Activated CD8-positive, alpha-beta T cell treated with anti-CD3 and anti-CD28 coated beads for 36 hours (primary cell): ENCODE data around the gene KRTAP4-8. TPM values are rescaled to one million over a fixed set of nuclear protein-coding genes. Genes with fewer than 3 reads are reported as not detected.

Experiments
- ATAC-seq: fragments of 200-7000 bp; cut with Tn5 transposase; one replicate; pipeline ENCODE4 v1.10.0; 2021; ENCODE audit warnings: mild to moderate bottlenecking, moderate library complexity
- CTCF ChIA-PET: fragments of 350-600 bp; sonication (Branson Sonifier 250); formaldehyde crosslinking; loops from one replicate; lab custom pipeline; 2021; ENCODE audit warnings: antibody characterized with exemption; lab: Charles Lee
- POLR2A ChIA-PET: fragments of 350-600 bp; sonication (Branson Sonifier 250); formaldehyde crosslinking; loops from one replicate; lab custom pipeline; 2021; ENCODE audit warnings: antibody characterized with exemption; lab: Charles Lee
- DNase-seq: peaks from one replicate; pipeline ENCODE4 v3.0.0-alpha.2; 2020
- H3K27ac Mint-ChIP-seq: one replicate; pipeline ENCODE4 v1.8.0; 2021; ENCODE audit warnings: mild to moderate bottlenecking, mixed read lengths
- H3K27me3 Mint-ChIP-seq: one replicate; pipeline ENCODE4 v1.8.0; 2021; ENCODE audit warnings: mixed read lengths
- H3K36me3 Mint-ChIP-seq: one replicate; pipeline ENCODE4 v1.8.0; 2021; ENCODE audit warnings: low read depth, mixed read lengths
- H3K4me1 Mint-ChIP-seq: one replicate; pipeline ENCODE4 v1.8.0; 2021; ENCODE audit warnings: low read depth, mixed read lengths
- H3K4me3 Mint-ChIP-seq: one replicate; pipeline ENCODE4 v1.8.0; 2021; ENCODE audit warnings: mild to moderate bottlenecking, moderate library complexity, mixed read lengths
- H3K9me3 Mint-ChIP-seq: one replicate; pipeline ENCODE4 v1.8.0; 2021; ENCODE audit warnings: mixed read lengths
- intact Hi-C: fragments of 100-400 bp; cut with micrococcal nuclease; formaldehyde crosslinking; loops from one replicate; pipeline ENCODE4 v1.10.0; 2022
- total RNA-seq, 2 experiments: library from RNA; stranded (reverse); gene quantifications; one replicate each; pipeline ENCODE4 v1.2.3, GENCODE V29; 2021
- TF ChIP-seq, protein P1 (sequence below): fragments of 200-600 bp; IDR thresholded peaks from one replicate; pipeline ENCODE4 v1.8.0; 2022; ENCODE audit warnings: antibody characterized with exemption, mild to moderate bottlenecking

The KRTAP4-8 gene
- total RNA-seq, 2 experiments from 2014 or later: not detected

DNA sequence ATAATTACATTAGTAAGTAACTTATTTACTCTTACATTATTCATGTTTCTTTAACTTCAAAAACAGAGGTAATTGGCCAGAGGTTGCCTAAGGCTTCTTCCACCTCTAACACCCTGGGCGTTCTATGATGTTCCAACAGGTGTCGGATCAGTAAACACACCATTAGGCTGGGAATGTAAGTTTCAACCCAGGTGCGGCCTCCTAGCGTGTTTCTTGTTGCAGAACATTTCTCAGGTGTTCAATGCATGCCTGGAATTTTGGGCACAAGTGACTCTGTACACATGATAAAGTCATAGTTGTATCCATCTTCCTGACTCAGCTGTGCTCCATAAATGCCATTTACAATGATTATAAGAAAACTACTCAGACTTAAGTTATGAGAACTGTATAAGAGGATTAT, 43.9 kb downstream of the KRTAP4-8 start:
- no peaks in the 10 kb centered on the region for H3K9me3 Mint-ChIP-seq
- intact Hi-C loops: no loop called here
- ATAC-seq: no peak

DNA sequence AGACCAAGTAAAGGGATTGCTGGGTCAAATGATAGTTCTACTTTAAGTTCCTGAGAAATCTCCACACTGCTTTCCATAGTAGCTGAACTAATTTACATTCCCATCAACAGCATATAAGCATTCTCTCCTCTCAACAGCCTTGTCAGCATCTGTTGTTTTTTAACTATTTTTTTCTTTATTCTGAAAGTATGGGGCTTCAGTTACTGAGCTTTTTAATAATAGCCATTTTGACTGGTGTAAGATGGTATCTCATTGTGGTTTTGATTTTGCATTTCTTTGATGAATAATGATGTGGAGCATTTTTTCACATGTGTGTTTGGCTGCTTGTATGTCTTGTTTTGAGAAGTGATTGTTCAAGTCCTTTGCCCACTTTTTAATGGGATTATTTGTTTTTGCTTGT, 45.4 kb downstream of the KRTAP4-8 start:
- Mint-ChIP-seq H3K27me3 (peaks cover 12% of the 10 kb centered on the region), H3K4me1 (no peaks in the 10 kb centered on the region), H3K9me3 (no peaks in the 10 kb centered on the region), H3K4me3 (no peak overlapping the region), H3K27ac (no peak overlapping the region), H3K36me3 (no peaks in the 10 kb centered on the region)
- POLR2A ChIA-PET: no interaction called here
- TF ChIP-seq, protein P1, sequence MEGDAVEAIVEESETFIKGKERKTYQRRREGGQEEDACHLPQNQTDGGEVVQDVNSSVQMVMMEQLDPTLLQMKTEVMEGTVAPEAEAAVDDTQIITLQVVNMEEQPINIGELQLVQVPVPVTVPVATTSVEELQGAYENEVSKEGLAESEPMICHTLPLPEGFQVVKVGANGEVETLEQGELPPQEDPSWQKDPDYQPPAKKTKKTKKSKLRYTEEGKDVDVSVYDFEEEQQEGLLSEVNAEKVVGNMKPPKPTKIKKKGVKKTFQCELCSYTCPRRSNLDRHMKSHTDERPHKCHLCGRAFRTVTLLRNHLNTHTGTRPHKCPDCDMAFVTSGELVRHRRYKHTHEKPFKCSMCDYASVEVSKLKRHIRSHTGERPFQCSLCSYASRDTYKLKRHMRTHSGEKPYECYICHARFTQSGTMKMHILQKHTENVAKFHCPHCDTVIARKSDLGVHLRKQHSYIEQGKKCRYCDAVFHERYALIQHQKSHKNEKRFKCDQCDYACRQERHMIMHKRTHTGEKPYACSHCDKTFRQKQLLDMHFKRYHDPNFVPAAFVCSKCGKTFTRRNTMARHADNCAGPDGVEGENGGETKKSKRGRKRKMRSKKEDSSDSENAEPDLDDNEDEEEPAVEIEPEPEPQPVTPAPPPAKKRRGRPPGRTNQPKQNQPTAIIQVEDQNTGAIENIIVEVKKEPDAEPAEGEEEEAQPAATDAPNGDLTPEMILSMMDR: no peak
- no peak for ATAC-seq
- intact Hi-C loops: no loop called here
- no peak for DNase-seq
- CTCF ChIA-PET: no interaction called here

More for the DNA sequence above, 43.9 kb downstream of the KRTAP4-8 start:
- TF ChIP-seq, protein P1: no peak
- ChIA-PET CTCF (no interaction called here), POLR2A (no interaction called here)
- H3K27ac Mint-ChIP-seq: no peak overlapping the region
- H3K4me3 Mint-ChIP-seq: no peak overlapping the region
- no peaks in the 10 kb centered on the region for H3K4me1 Mint-ChIP-seq
- peaks cover 18% of the 10 kb centered on the region for H3K27me3 Mint-ChIP-seq
- DNase-seq: no peak
- H3K36me3 Mint-ChIP-seq: no peaks in the 10 kb centered on the region

DNA sequence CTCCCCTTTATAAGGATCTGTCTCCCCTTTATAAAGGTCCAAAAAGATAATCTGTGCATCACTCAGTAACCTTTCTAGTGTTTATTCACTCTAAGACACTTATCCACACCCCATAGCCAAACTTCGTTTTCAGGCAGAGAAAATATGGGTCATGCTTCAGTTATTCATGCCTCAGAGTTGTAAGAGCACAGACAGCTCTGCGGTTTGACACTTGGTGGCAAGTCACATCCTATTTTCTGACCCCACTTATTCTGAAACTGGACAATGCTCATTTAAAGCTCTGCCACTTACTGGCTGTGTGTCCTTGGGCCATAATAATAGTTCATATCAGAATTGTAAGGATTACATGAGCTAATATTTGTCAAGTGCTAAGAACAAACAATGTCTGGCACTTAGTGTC, 48.8 kb downstream of the KRTAP4-8 start:
- TF ChIP-seq, protein P1: no peak
- POLR2A ChIA-PET: no interaction called here
- peaks cover 2% of the 10 kb centered on the region for H3K4me1 Mint-ChIP-seq
- H3K27ac Mint-ChIP-seq: no peak overlapping the region
- ATAC-seq (no peak), DNase-seq (no peak)
- no peaks in the 10 kb centered on the region for H3K36me3 Mint-ChIP-seq
- H3K9me3 Mint-ChIP-seq: no peaks in the 10 kb centered on the region
- CTCF ChIA-PET: no interaction called here
- H3K4me3 Mint-ChIP-seq: no peak overlapping the region
- intact Hi-C loops: no loop called here
- H3K27me3 Mint-ChIP-seq: peaks cover 16% of the 10 kb centered on the region

DNA sequence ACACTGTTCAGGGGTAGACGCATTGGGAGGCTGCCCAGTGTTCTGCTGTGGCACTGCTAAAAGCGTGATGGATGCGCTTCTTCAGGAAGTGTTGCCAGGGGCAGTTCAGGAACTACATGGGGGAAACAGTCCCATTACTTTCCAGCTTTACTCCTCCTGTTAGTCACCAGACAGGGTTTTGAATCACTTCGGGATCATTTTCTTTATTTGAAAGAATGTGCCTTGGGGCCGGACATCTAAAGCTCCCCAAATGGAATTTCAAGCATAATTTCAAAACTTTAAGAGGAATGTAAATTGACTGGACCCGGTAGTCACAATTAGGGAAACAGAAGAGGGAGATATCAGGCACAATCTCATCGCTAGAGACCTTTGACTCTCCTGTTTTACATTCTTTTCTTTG, 49.5 kb downstream of the KRTAP4-8 start:
- Mint-ChIP-seq H3K4me3 (no peak overlapping the region), H3K36me3 (no peaks in the 10 kb centered on the region), H3K27ac (no peak overlapping the region), H3K27me3 (peaks cover 13% of the 10 kb centered on the region), H3K9me3 (peaks cover 3% of the 10 kb centered on the region), H3K4me1 (peaks cover 3% of the 10 kb centered on the region)
- ATAC-seq: no peak
- POLR2A ChIA-PET: no interaction called here
- TF ChIP-seq, protein P1: no peak
- intact Hi-C loops: no loop called here
- DNase-seq: no peak
- CTCF ChIA-PET: no interaction called here

Other genes starting within 250 kb of the KRTAP4-8 start
- gene KRT12, start 230.9 kb downstream of the KRTAP4-8 start, total RNA-seq: not detected
- not detected for gene KRT20, start 212.9 kb downstream of the KRTAP4-8 start, total RNA-seq
- not detected for gene KRT23, start 160.5 kb downstream of the KRTAP4-8 start, total RNA-seq
- gene KRT39, start 131.2 kb downstream of the KRTAP4-8 start, total RNA-seq: not detected
- gene KRT40, start 113.8 kb downstream of the KRTAP4-8 start, total RNA-seq: not detected
- not detected for gene KRTAP3-3, start 104.0 kb downstream of the KRTAP4-8 start, total RNA-seq
- not detected for gene KRTAP3-2, start 98.2 kb downstream of the KRTAP4-8 start, total RNA-seq
- not detected for gene KRTAP3-1, start 89.0 kb downstream of the KRTAP4-8 start, total RNA-seq
- not detected for gene KRTAP1-5, start 70.9 kb downstream of the KRTAP4-8 start, total RNA-seq
- not detected for gene KRTAP1-4, start 67.9 kb downstream of the KRTAP4-8 start, total RNA-seq
- not detected for gene KRTAP1-3, start 63.3 kb downstream of the KRTAP4-8 start, total RNA-seq
- gene KRTAP1-1, start 56.7 kb downstream of the KRTAP4-8 start, total RNA-seq: not detected
- gene KRTAP2-1, start 50.8 kb downstream of the KRTAP4-8 start, total RNA-seq: not detected
- gene KRTAP2-2, start 42.9 kb downstream of the KRTAP4-8 start, total RNA-seq: not detected
- not detected for gene KRTAP2-3, start 38.0 kb downstream of the KRTAP4-8 start, total RNA-seq
- not detected for gene KRTAP2-4, start 32.3 kb downstream of the KRTAP4-8 start, total RNA-seq
- not detected for gene KRTAP4-7, start 14.0 kb downstream of the KRTAP4-8 start, total RNA-seq
- not detected for gene KRTAP4-16, start 4.1 kb upstream of the KRTAP4-8 start, total RNA-seq
- gene KRTAP4-9, start 7.2 kb upstream of the KRTAP4-8 start, total RNA-seq: not detected
- gene KRTAP4-11, start 20.2 kb upstream of the KRTAP4-8 start, total RNA-seq: not detected
- gene KRTAP4-12, start 26.0 kb upstream of the KRTAP4-8 start, total RNA-seq: not detected
- not detected for gene KRTAP4-6, start 42.4 kb upstream of the KRTAP4-8 start, total RNA-seq
- not detected for gene KRTAP4-5, start 51.7 kb upstream of the KRTAP4-8 start, total RNA-seq
- not detected for gene KRTAP4-4, start 62.6 kb upstream of the KRTAP4-8 start, total RNA-seq
- gene KRTAP4-3, start 70.1 kb upstream of the KRTAP4-8 start, total RNA-seq: not detected
- gene KRTAP4-2, start 80.1 kb upstream of the KRTAP4-8 start, total RNA-seq: not detected
- not detected for gene KRTAP4-1, start 86.8 kb upstream of the KRTAP4-8 start, total RNA-seq
- not detected for gene KRTAP9-1, start 91.7 kb upstream of the KRTAP4-8 start, total RNA-seq
- gene KRTAP9-2, start 128.5 kb upstream of the KRTAP4-8 start, total RNA-seq: not detected
- not detected for gene KRTAP9-3, start 134.3 kb upstream of the KRTAP4-8 start, total RNA-seq
- gene KRTAP9-8, start 139.9 kb upstream of the KRTAP4-8 start, total RNA-seq: not detected
- gene KRTAP9-4, start 151.5 kb upstream of the KRTAP4-8 start, total RNA-seq: not detected
- not detected for gene KRTAP9-9, start 157.2 kb upstream of the KRTAP4-8 start, total RNA-seq
- not detected for gene KRTAP9-6, start 167.2 kb upstream of the KRTAP4-8 start, total RNA-seq
- gene KRTAP9-7, start 177.6 kb upstream of the KRTAP4-8 start, total RNA-seq: not detected
- gene KRTAP29-1, start 204.7 kb upstream of the KRTAP4-8 start, total RNA-seq: not detected
- gene KRTAP16-1, start 211.2 kb upstream of the KRTAP4-8 start, total RNA-seq: not detected
- not detected for gene KRTAP17-1, start 217.6 kb upstream of the KRTAP4-8 start, total RNA-seq